ENCODE measurements around the gene ST6GALNAC1. TPM values are rescaled to one million over a fixed set of nuclear protein-coding genes. Genes with fewer than 3 reads are reported as not detected.

The ST6GALNAC1 gene
- total and polyA plus RNA-seq, 4 donors: 0.16 to 2.1 (median 0.21) TPM; not detected in 1

GRCh38 chr17:76644995-76645394 lies 1.4 kb upstream of the ST6GALNAC1 start:
- H3K9me3 ChIP-seq (ENCODE audit: control insufficient read depth in 4 of 4, low read length in 3 of 4): no peaks in the 10 kb centered on the region
- H3K9ac ChIP-seq (ENCODE audit: low read depth in 1 of 2, low read length in 2 of 2): no peak overlapping the region
- TF ChIP-seq FOXA2 (IDR thresholded peaks at IDR 0.05): no peak
- TF ChIP-seq YY1 (IDR thresholded peaks at IDR 0.05): no peak
- no peak for TF ChIP-seq GABPA (IDR thresholded peaks at IDR 0.05 in 1 of 2, conservative IDR thresholded peaks at IDR 0.05 in 1 of 2)
- no peak for TF ChIP-seq SP1 (IDR thresholded peaks at IDR 0.05)
- TF ChIP-seq HNF4A (conservative IDR thresholded peaks at IDR 0.05): no peak
- no peak overlapping the region for H3K4me3 ChIP-seq (ENCODE audit: low read depth in 1 of 3, low read length in 3 of 3)
- no peaks in the 10 kb centered on the region for H3K4me1 ChIP-seq (ENCODE audit: control insufficient read depth in 4 of 4, insufficient read depth in 4 of 4, low read length in 3 of 4)
- WGBS: 66% methylated on average over 8 of the region's 8 CpGs
- no peak for DNase-seq (ENCODE audit: low spot score)
- no peaks in the 10 kb centered on the region for H3K27me3 ChIP-seq (ENCODE audit: control insufficient read depth in 4 of 4, insufficient read depth in 4 of 4, low read length in 3 of 4)
- H3K36me3 ChIP-seq (ENCODE audit: control insufficient read depth in 4 of 4, insufficient read depth in 3 of 4, low read depth in 1 of 4, low read length in 3 of 4): no peaks in the 10 kb centered on the region
- H3K27ac ChIP-seq (ENCODE audit: low read depth in 1 of 2, low read length in 2 of 2): no peak overlapping the region

DNA sequence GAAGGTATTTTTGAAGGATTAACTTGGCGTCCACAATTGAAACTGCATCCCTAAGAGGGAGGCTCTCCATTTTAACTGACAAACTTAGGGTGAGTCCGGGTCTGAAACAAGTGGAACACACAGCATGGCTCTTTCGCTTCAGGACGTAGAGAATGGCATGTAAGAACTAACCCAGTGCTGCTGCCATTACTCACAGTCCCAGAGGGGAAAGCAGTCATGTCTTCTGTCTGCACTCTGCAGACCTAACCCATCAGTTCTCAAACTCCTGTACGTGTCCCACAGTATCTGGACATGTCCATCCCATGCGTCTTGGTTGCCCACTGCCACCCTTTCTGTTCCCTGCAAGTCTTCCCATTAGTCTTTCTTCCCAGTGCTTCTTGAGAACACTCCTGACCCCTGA lies 563 bp downstream of the ST6GALNAC1 start:
- H3K27me3 ChIP-seq (ENCODE audit: control insufficient read depth in 4 of 4, insufficient read depth in 4 of 4, low read length in 3 of 4): no peaks in the 10 kb centered on the region
- no peak for TF ChIP-seq TAF1 (conservative IDR thresholded peaks at IDR 0.05)
- TF ChIP-seq, protein P1, sequence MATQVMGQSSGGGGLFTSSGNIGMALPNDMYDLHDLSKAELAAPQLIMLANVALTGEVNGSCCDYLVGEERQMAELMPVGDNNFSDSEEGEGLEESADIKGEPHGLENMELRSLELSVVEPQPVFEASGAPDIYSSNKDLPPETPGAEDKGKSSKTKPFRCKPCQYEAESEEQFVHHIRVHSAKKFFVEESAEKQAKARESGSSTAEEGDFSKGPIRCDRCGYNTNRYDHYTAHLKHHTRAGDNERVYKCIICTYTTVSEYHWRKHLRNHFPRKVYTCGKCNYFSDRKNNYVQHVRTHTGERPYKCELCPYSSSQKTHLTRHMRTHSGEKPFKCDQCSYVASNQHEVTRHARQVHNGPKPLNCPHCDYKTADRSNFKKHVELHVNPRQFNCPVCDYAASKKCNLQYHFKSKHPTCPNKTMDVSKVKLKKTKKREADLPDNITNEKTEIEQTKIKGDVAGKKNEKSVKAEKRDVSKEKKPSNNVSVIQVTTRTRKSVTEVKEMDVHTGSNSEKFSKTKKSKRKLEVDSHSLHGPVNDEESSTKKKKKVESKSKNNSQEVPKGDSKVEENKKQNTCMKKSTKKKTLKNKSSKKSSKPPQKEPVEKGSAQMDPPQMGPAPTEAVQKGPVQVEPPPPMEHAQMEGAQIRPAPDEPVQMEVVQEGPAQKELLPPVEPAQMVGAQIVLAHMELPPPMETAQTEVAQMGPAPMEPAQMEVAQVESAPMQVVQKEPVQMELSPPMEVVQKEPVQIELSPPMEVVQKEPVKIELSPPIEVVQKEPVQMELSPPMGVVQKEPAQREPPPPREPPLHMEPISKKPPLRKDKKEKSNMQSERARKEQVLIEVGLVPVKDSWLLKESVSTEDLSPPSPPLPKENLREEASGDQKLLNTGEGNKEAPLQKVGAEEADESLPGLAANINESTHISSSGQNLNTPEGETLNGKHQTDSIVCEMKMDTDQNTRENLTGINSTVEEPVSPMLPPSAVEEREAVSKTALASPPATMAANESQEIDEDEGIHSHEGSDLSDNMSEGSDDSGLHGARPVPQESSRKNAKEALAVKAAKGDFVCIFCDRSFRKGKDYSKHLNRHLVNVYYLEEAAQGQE (IDR thresholded peaks at IDR 0.05): no peak
- TF ChIP-seq NR2F2 (IDR thresholded peaks at IDR 0.05): no peak
- TF ChIP-seq, protein P2, sequence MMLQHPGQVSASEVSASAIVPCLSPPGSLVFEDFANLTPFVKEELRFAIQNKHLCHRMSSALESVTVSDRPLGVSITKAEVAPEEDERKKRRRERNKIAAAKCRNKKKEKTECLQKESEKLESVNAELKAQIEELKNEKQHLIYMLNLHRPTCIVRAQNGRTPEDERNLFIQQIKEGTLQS (IDR thresholded peaks at IDR 0.05): no peak
- TF ChIP-seq FOXA1 (IDR thresholded peaks at IDR 0.05): no peak
- no peak for TF ChIP-seq MAX (IDR thresholded peaks at IDR 0.05)
- TF ChIP-seq HNF4G (IDR thresholded peaks at IDR 0.05): no peak
- no peak for TF ChIP-seq SP1 (IDR thresholded peaks at IDR 0.05)
- TF ChIP-seq YY1 (IDR thresholded peaks at IDR 0.05): no peak
- no peak for TF ChIP-seq RAD21 (IDR thresholded peaks at IDR 0.05)
- no peak for TF ChIP-seq EGR1 (IDR thresholded peaks at IDR 0.05; ENCODE audit: low read depth in 2 of 2)
- no peak for TF ChIP-seq RXRA (IDR thresholded peaks at IDR 0.05)
- no peak for TF ChIP-seq GABPA (IDR thresholded peaks at IDR 0.05 in 1 of 2, conservative IDR thresholded peaks at IDR 0.05 in 1 of 2)
- no peak for TF ChIP-seq HNF4A (conservative IDR thresholded peaks at IDR 0.05)
- no peak for TF ChIP-seq JUND (IDR thresholded peaks at IDR 0.05)
- no peak for TF ChIP-seq CTCF (IDR thresholded peaks at IDR 0.05; ENCODE audit: low read depth, low read length, missing input control)
- TF ChIP-seq, protein P3, sequence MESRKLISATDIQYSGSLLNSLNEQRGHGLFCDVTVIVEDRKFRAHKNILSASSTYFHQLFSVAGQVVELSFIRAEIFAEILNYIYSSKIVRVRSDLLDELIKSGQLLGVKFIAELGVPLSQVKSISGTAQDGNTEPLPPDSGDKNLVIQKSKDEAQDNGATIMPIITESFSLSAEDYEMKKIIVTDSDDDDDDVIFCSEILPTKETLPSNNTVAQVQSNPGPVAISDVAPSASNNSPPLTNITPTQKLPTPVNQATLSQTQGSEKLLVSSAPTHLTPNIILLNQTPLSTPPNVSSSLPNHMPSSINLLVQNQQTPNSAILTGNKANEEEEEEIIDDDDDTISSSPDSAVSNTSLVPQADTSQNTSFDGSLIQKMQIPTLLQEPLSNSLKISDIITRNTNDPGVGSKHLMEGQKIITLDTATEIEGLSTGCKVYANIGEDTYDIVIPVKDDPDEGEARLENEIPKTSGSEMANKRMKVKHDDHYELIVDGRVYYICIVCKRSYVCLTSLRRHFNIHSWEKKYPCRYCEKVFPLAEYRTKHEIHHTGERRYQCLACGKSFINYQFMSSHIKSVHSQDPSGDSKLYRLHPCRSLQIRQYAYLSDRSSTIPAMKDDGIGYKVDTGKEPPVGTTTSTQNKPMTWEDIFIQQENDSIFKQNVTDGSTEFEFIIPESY (IDR thresholded peaks at IDR 0.05): no peak
- TF ChIP-seq FOXA2 (IDR thresholded peaks at IDR 0.05): no peak
- H3K36me3 ChIP-seq (ENCODE audit: control insufficient read depth in 4 of 4, insufficient read depth in 3 of 4, low read depth in 1 of 4, low read length in 3 of 4): no peaks in the 10 kb centered on the region
- H3K9me3 ChIP-seq (ENCODE audit: control insufficient read depth in 4 of 4, low read length in 3 of 4): no peaks in the 10 kb centered on the region
- 77% methylated on average over 6 of the region's 6 CpGs for WGBS
- no peak overlapping the region for H3K27ac ChIP-seq (ENCODE audit: low read depth in 1 of 2, low read length in 2 of 2)
- no peak for DNase-seq (ENCODE audit: low spot score)
- H3K4me1 ChIP-seq (ENCODE audit: control insufficient read depth in 4 of 4, insufficient read depth in 4 of 4, low read length in 3 of 4): no peaks in the 10 kb centered on the region
- H3K9ac ChIP-seq (ENCODE audit: low read depth in 1 of 2, low read length in 2 of 2): no peak overlapping the region
- no peak overlapping the region for H3K4me3 ChIP-seq (ENCODE audit: low read depth in 1 of 3, low read length in 3 of 3)
